ENCODE data around the gene DKK3.

DNA sequence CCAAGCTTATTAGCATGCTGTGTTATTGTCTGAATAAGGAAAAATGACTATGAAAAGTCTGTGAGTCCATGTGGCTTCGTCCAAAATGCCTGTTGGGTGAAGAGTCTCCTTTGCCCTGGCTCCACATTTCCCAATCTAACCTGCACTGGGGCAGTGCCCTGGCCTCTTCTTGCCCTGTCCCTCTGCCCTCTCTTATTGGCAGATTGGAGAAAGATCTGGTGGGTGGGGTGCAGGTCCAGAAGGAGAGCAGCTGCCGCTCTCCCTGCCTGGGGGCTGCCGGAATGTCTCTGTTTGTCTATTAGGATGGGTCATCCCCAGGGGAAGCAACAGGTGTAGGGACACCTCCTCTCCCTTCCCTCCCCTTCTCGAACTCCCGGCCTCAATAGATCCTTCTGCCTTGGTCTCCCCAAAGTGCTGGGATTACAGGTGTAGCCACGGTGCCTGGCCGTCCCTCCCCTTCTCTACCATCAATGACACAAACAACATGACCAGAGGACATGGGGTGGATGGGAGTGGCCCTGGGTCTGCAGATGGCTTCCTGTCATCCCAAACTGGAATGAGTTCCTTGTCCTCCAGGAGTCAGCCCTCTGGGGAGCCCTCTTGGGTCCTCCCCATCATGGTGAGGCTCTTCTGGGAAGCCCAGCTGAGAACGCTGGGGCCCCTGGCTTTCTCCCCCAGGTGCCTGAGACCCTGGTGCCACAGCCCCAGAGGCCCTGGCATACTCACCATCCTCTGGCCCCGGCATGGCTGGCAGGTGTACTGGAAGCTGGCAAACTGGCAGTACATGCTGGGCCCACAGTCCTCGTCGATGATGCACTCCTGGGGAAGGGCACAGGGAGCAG is 40.5 kb downstream of the DKK3 start:
- no peak for TF ChIP-seq ZNF8 (CRISPR knock-in tag; IDR thresholded peaks at IDR 0.05)
- no peak for TF ChIP-seq ZFP30 (CRISPR knock-in tag; IDR thresholded peaks at IDR 0.05)
- TF ChIP-seq, protein P1, sequence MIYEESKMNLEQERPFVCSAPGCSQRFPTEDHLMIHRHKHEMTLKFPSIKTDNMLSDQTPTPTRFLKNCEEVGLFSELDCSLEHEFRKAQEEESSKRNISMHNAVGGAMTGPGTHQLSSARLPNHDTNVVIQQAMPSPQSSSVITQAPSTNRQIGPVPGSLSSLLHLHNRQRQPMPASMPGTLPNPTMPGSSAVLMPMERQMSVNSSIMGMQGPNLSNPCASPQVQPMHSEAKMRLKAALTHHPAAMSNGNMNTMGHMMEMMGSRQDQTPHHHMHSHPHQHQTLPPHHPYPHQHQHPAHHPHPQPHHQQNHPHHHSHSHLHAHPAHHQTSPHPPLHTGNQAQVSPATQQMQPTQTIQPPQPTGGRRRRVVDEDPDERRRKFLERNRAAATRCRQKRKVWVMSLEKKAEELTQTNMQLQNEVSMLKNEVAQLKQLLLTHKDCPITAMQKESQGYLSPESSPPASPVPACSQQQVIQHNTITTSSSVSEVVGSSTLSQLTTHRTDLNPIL (CRISPR knock-in tag; IDR thresholded peaks at IDR 0.05; ENCODE audit: low read depth), result no peak
- no peak for TF ChIP-seq ARNTL (CRISPR knock-in tag; IDR thresholded peaks at IDR 0.05; ENCODE audit: borderline replicate concordance, low read depth)
- no peak for TF ChIP-seq CSRNP3 (CRISPR knock-in tag; IDR thresholded peaks at IDR 0.05)
- no peak for TF ChIP-seq RARB (CRISPR knock-in tag; IDR thresholded peaks at IDR 0.05)
- TF ChIP-seq, protein P2, sequence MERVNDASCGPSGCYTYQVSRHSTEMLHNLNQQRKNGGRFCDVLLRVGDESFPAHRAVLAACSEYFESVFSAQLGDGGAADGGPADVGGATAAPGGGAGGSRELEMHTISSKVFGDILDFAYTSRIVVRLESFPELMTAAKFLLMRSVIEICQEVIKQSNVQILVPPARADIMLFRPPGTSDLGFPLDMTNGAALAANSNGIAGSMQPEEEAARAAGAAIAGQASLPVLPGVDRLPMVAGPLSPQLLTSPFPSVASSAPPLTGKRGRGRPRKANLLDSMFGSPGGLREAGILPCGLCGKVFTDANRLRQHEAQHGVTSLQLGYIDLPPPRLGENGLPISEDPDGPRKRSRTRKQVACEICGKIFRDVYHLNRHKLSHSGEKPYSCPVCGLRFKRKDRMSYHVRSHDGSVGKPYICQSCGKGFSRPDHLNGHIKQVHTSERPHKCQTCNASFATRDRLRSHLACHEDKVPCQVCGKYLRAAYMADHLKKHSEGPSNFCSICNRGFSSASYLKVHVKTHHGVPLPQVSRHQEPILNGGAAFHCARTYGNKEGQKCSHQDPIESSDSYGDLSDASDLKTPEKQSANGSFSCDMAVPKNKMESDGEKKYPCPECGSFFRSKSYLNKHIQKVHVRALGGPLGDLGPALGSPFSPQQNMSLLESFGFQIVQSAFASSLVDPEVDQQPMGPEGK (CRISPR knock-in tag; IDR thresholded peaks at IDR 0.05; ENCODE audit: borderline replicate concordance), result no peak
- TF ChIP-seq POU6F1 (CRISPR knock-in tag; IDR thresholded peaks at IDR 0.05; ENCODE audit: borderline replicate concordance, low read depth), result no peak
- no peak for TF ChIP-seq ZFP3 (CRISPR knock-in tag; IDR thresholded peaks at IDR 0.05)
- no peak for TF ChIP-seq ISL1 (CRISPR knock-in tag; IDR thresholded peaks at IDR 0.05)
- TF ChIP-seq ZC3H10 (CRISPR knock-in tag; IDR thresholded peaks at IDR 0.05), result no peak
- TF ChIP-seq ESRRG (CRISPR knock-in tag; IDR thresholded peaks at IDR 0.05), result no peak
- TF ChIP-seq GLIS3 (CRISPR knock-in tag; IDR thresholded peaks at IDR 0.05), result no peak

Measured in SK-N-SH treated with all-trans-retinoic acid at 6 μM for 48 hours (cell line).